ENCODE results near the gene GFER.

Gene GFER

GRCh38 chr16:1976951-1977874 is 6.8 kb upstream of the GFER start:
- no peak for DNase-seq (ENCODE audit: low read depth)
- no peak overlapping the region for H3K4me3 ChIP-seq (ENCODE audit: control insufficient read depth, low read depth, low read length)
- no peak for TF ChIP-seq CTCF (IDR thresholded peaks at IDR 0.05; ENCODE audit: control insufficient read depth, insufficient read depth, low read depth, low read length, missing control alignments)

- H3K4me3 ChIP-seq (ENCODE audit: control insufficient read depth, low read depth, low read length) = no peak overlapping the region
- no peak for DNase-seq (ENCODE audit: low read depth)
- no peak for TF ChIP-seq CTCF (IDR thresholded peaks at IDR 0.05; ENCODE audit: control insufficient read depth, insufficient read depth, low read depth, low read length, missing control alignments)
Measured at GRCh38 chr16:1977875-1978268, 6.1 kb upstream of the GFER start.

GRCh38 chr16:1978476-1979120 is 5.4 kb upstream of the GFER start:
- TF ChIP-seq CTCF (IDR thresholded peaks at IDR 0.05; ENCODE audit: control insufficient read depth, insufficient read depth, low read depth, low read length, missing control alignments) = no peak
- no peak overlapping the region for H3K4me3 ChIP-seq (ENCODE audit: control insufficient read depth, low read depth, low read length)
- DNase-seq (ENCODE audit: low read depth) = no peak

GRCh38 chr16:1979271-1980029 is 4.5 kb upstream of the GFER start:
- H3K4me3 ChIP-seq (ENCODE audit: control insufficient read depth, low read depth, low read length) = no peak overlapping the region
- DNase-seq (ENCODE audit: low read depth) = no peak
- no peak for TF ChIP-seq CTCF (IDR thresholded peaks at IDR 0.05; ENCODE audit: control insufficient read depth, insufficient read depth, low read depth, low read length, missing control alignments)

- no peak for DNase-seq (ENCODE audit: low read depth)
- TF ChIP-seq CTCF (IDR thresholded peaks at IDR 0.05; ENCODE audit: control insufficient read depth, insufficient read depth, low read depth, low read length, missing control alignments) = no peak
- no peak overlapping the region for H3K4me3 ChIP-seq (ENCODE audit: control insufficient read depth, low read depth, low read length)
Measured at GRCh38 chr16:1980030-1980769, 3.8 kb upstream of the GFER start.

- H3K4me3 ChIP-seq (ENCODE audit: control insufficient read depth, low read depth, low read length) = no peak overlapping the region
Measured at GRCh38 chr16:1980770-1981087, 3.3 kb upstream of the GFER start.

More at GRCh38 chr16:1980770-1981087, 3.3 kb upstream of the GFER start:
- DNase-seq (ENCODE audit: low read depth) = no peak
- TF ChIP-seq CTCF (IDR thresholded peaks at IDR 0.05; ENCODE audit: control insufficient read depth, insufficient read depth, low read depth, low read length, missing control alignments) = no peak
